Breast epithelium (tissue), 4 donors: ENCODE results near the gene C6orf132. TPM values are rescaled to one million over a fixed set of nuclear protein-coding genes. Genes with fewer than 3 reads are reported as not detected.

Experiments used
- DNase-seq, 2 donors: peaks; one replicate each; pipeline ENCODE4 v3.0.0-alpha.2; 2019; ENCODE audit warnings: low spot score in 2 of 2
- H3K27ac ChIP-seq, 2 donors: fragments of 200-600 bp; sonication (generic) in 1 of 2; one replicate each; pipeline ENCODE4 v1.5.1; 2016 to 2019; ENCODE audit warnings: mild to moderate bottlenecking in 1 of 2
- H3K27me3 ChIP-seq, 2 donors: fragments of 200-600 bp; sonication (generic) in 1 of 2; one replicate each; pipeline versions ENCODE4 v1.5.1 to v1.6.0; 2017 to 2019; ENCODE audit warnings: control low read depth in 1 of 2, mild to moderate bottlenecking in 1 of 2
- H3K36me3 ChIP-seq: fragments of 200-600 bp; one replicate; pipeline ENCODE4 v1.5.1; 2019
- H3K4me1 ChIP-seq, 2 donors: fragments of 200-600 bp; sonication (generic); one replicate each; pipeline ENCODE4 v1.5.1; 2016 to 2019; ENCODE audit warnings: control low read depth in 1 of 2
- H3K4me3 ChIP-seq, 3 donors: fragments of 200-600 bp; sonication (generic); 1 replicate in 2 of 3; 2 replicates in 1 of 3; pipeline ENCODE4 v1.5.1; 2016 to 2019; ENCODE audit warnings: mild to moderate bottlenecking in 3 of 3, moderate library complexity in 2 of 3
- H3K9me3 ChIP-seq, 2 donors: fragments of 200-600 bp; sonication (generic) in 1 of 2; one replicate each; pipeline ENCODE4 v1.5.1; 2016 to 2019; ENCODE audit warnings: control low read depth in 1 of 2
- POLR2A ChIP-seq: fragments of 450-650 bp; IDR thresholded peaks from one replicate; pipeline ENCODE4 v1.6.1; 2016; ENCODE audit warnings: antibody characterized with exemption, mild to moderate bottlenecking, moderate library complexity
- POLR2AphosphoS5 ChIP-seq, 3 donors: sonication (generic); formaldehyde crosslinking; IDR thresholded peaks; one replicate each; pipeline ENCODE4 v1.6.1; 2017; ENCODE audit warnings: antibody characterized with exemption in 3 of 3
- intact Hi-C: fragments of 100-400 bp; cut with DNase I; formaldehyde crosslinking; loops from one replicate; pipeline ENCODE4 v1.15.1; 2023; ENCODE audit warnings: low total_unique reads
- total RNA-seq, 3 donors: library from RNA; depleted of rRNA; stranded (reverse); fragments of >200 nt; gene quantifications; one replicate each; pipeline ENCODE4 v1.1.0, GENCODE V29; 2016
- TF ChIP-seq, protein P1 (sequence below), 3 donors: fragments of 450-650 bp; IDR thresholded peaks; one replicate each; pipeline ENCODE4 v1.5.1; 2016 to 2017; ENCODE audit warnings: antibody characterized with exemption in 3 of 3, mild to moderate bottlenecking in 3 of 3, moderate library complexity in 3 of 3

C6orf132 gene
- total RNA-seq, 3 donors from 2014 or later, result 4.2 to 20.2 (median 10.2) TPM

DNA sequence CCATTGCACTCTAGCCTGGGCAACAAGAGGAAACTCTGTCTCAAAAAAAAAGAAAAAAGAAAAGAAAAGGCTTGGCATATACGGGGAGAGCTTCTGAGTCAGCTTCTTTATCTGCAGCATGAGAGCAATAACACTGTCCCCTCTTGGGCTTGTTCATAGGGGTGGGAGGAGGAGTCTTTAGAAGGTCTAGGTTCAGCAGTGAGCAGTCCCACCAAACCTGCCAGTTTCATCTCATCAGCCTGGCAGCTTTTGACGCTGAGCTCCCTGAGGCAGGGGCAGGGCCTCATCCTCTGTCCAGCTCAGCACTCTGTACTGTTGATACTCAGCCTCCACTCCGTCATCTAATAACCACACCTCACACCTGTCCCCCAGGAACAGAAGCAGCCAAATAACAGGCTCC is 5.6 kb upstream of the C6orf132 start:
- H3K4me3 ChIP-seq, result no peak overlapping the region
- TF ChIP-seq POLR2AphosphoS5 (IDR thresholded peaks at IDR 0.05), result no peak
- TF ChIP-seq POLR2A, result no peak
- TF ChIP-seq, protein P1, sequence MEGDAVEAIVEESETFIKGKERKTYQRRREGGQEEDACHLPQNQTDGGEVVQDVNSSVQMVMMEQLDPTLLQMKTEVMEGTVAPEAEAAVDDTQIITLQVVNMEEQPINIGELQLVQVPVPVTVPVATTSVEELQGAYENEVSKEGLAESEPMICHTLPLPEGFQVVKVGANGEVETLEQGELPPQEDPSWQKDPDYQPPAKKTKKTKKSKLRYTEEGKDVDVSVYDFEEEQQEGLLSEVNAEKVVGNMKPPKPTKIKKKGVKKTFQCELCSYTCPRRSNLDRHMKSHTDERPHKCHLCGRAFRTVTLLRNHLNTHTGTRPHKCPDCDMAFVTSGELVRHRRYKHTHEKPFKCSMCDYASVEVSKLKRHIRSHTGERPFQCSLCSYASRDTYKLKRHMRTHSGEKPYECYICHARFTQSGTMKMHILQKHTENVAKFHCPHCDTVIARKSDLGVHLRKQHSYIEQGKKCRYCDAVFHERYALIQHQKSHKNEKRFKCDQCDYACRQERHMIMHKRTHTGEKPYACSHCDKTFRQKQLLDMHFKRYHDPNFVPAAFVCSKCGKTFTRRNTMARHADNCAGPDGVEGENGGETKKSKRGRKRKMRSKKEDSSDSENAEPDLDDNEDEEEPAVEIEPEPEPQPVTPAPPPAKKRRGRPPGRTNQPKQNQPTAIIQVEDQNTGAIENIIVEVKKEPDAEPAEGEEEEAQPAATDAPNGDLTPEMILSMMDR (IDR thresholded peaks at IDR 0.05), result no peak
- no peaks in the 10 kb centered on the region for H3K36me3 ChIP-seq
- H3K4me1 ChIP-seq, result no peaks in the 10 kb centered on the region
- intact Hi-C loops, result no loop called here
- no peak for DNase-seq
- no peaks in the 10 kb centered on the region for H3K27me3 ChIP-seq
- H3K27ac ChIP-seq, result no peak overlapping the region
- H3K9me3 ChIP-seq, result no peaks in the 10 kb centered on the region

DNA sequence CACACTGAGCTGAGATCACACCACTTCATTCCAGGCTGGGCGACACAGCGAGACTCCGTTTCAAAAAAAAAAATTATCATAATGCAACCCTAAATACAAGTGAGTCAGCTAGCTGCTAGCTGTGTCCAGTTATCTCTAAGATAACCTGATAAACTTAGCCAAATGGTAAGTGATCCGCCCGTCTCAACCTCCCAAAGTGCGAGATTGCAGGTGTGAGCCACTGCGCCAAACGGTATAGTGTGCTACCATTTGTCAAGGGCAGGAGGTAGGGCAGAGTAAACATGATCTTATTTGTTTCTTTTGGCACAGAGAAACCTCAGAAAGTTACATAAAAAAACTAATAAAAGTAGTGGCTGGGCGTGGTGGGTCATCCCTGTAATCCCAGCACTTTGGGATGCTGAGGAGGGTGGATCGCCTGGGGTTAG is 4.7 kb upstream of the C6orf132 start:
- no peak overlapping the region for H3K4me3 ChIP-seq
- no peaks in the 10 kb centered on the region for H3K27me3 ChIP-seq
- H3K36me3 ChIP-seq, result no peaks in the 10 kb centered on the region
- no peak overlapping the region for H3K27ac ChIP-seq
- no peak for TF ChIP-seq POLR2AphosphoS5 (IDR thresholded peaks at IDR 0.05)
- TF ChIP-seq, protein P1 (IDR thresholded peaks at IDR 0.05), result no peak
- no peak for TF ChIP-seq POLR2A
- no peak for DNase-seq
- no peaks in the 10 kb centered on the region for H3K9me3 ChIP-seq
- no peaks in the 10 kb centered on the region for H3K4me1 ChIP-seq
- intact Hi-C loops, result no loop called here

DNA sequence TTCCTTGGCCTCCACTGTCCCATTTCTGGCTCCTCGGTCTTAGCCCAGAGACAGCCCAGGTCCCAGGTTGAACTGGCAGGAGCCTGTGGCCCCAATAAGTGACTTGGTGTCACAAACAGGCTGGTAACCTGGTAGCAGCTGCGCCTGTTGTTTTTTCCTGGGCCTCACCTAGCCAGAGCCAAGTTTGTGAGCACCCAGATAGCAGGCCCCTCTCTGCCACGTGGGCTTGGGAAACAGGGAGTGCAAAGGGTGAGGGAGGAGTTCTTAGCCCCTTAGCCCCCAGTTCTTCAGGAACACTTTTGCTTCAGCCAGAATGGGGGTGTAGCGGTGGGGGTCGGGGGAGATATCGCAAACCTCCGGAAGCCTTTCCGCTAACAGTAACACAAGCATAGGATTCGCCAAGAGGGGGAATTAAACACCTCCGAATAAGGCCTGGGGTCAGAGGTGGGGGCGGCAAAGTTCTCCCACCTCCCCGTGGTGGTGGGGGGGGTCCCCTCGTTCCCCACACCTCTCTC is 760 bp downstream of the C6orf132 start:
- Histone ChIP-seq H3K27ac (peak overlapping the region; percentile 95), H3K4me1 (peaks cover 0 to 17% of the 10 kb centered on the region in 2 donors), H3K27me3 (no peaks in the 10 kb centered on the region), H3K36me3 (no peaks in the 10 kb centered on the region), H3K4me3 (peak overlapping the region; percentile 67 to 77 (median 72)), H3K9me3 (no peaks in the 10 kb centered on the region)
- intact Hi-C loops, result no loop called here
- no peak for TF ChIP-seq POLR2AphosphoS5 (IDR thresholded peaks at IDR 0.05)
- TF ChIP-seq, protein P1 (IDR thresholded peaks at IDR 0.05), result no peak
- no peak for TF ChIP-seq POLR2A
- DNase-seq, result no peak

DNA sequence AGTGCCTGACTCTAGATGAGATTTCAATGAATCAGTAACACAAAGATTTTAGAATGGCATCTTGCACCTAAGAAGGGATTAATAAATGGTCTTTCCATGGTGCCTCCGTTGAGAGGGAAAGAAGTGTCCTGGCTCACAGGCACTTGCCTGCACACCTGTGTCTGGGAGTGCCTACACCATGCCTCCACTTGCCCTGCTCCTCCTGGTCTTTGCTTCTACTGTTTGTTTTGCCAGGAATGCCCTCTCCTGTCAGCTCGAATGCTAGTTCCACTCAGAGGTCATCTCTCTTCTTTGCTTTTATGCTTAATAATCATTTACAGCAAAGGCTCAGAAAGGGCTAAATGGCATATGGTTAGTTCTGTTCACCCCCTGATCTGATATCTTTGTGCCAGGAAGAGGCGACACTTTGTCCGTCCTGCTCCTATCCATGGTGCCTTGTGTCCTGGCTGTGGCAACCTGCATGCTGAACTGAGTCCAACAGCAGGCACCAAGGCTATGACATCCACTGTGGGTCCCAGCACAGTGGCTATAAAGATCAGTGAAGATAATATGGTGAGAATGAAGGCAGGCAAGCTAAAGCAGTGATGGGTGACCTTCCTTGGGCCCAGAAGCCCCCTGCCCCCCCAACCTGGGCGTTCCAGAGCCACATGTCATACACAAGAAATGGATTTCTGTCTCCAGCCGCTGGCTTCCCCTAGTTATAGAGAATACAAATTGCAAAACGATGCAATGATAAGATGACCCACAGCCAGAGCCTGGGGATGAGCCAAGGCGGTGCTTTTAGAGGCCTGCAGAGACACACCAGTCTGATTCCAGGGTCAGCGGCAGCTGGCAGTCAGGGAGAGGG is 1.4 kb downstream of the C6orf132 start:
- peaks cover 0 to 20% of the 10 kb centered on the region in 2 donors for H3K4me1 ChIP-seq
- no peaks in the 10 kb centered on the region for H3K36me3 ChIP-seq
- DNase-seq, result no peak
- intact Hi-C loops, result no loop called here
- peak overlapping the region; percentile 67 to 77 (median 72) for H3K4me3 ChIP-seq
- TF ChIP-seq POLR2AphosphoS5 (IDR thresholded peaks at IDR 0.05) (no peak), POLR2A (no peak)
- TF ChIP-seq, protein P1 (IDR thresholded peaks at IDR 0.05), result no peak
- no peaks in the 10 kb centered on the region for H3K9me3 ChIP-seq
- peak overlapping the region; percentile 95 for H3K27ac ChIP-seq
- no peaks in the 10 kb centered on the region for H3K27me3 ChIP-seq

DNA sequence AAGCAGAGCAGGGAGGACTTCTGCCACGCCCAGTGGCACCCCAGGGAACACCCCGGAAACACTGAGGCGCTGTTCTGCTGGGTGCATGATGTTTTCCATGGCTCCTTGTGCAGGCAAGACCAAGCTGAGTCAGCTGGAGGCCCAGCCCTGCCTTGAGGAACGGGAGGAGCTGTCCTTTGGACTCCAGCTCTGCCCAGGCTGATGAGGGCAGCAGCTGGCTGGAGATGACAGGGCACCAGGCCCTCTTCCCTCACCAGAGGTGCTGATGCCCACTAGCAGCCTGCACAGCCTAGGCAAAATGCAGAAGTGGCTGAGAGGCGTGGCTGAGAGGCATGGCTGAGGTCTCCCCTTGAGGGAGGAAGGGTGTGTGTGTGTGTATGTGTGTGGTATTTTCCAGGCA is 2.4 kb downstream of the C6orf132 start:
- intact Hi-C loops, result no loop called here
- Histone ChIP-seq H3K4me3 (peak overlapping the region in 1 of 3 donors; percentile 77), H3K36me3 (no peaks in the 10 kb centered on the region), H3K9me3 (no peaks in the 10 kb centered on the region), H3K27me3 (no peaks in the 10 kb centered on the region), H3K27ac (peak overlapping the region; percentile 35 to 54), H3K4me1 (peaks cover 0 to 20% of the 10 kb centered on the region in 2 donors)
- no peak for DNase-seq
- TF ChIP-seq POLR2A (no peak), POLR2AphosphoS5 (IDR thresholded peaks at IDR 0.05) (no peak)
- TF ChIP-seq, protein P1 (IDR thresholded peaks at IDR 0.05), result no peak
